Osteoblast (primary cell): ENCODE measurements around the gene PIN1. TPM values are rescaled to one million over a fixed set of nuclear protein-coding genes. Genes with fewer than 3 reads are reported as not detected.
"Not testable (repeated sequence)": the region's sequence is repeated elsewhere in the genome, so short reads cannot be mapped to it uniquely, and the experiment has no call there.

Experiments used
- DNase-seq: peaks from one replicate; pipeline ENCODE4 v3.0.0; 2011; ENCODE audit warnings: low spot score, mixed read lengths; ENCODE audit not compliant: insufficient read length; ENCODE audit errors: missing footprints
- H2AFZ ChIP-seq: 2 replicates; pipeline ENCODE4 v1.6.0; 2011; ENCODE audit warnings: mild to moderate bottlenecking, low read length
- H3K27ac ChIP-seq: 2 replicates; pipeline ENCODE4 v1.5.1; 2011; ENCODE audit warnings: mild to moderate bottlenecking, low read depth, low read length, moderate library complexity
- H3K27me3 ChIP-seq: 2 replicates; pipeline ENCODE4 v1.6.0; 2012; ENCODE audit warnings: mild to moderate bottlenecking, control low read depth, inconsistent platforms, low read length, moderate library complexity; ENCODE audit not compliant: insufficient read depth
- H3K36me3 ChIP-seq: 2 replicates; pipeline ENCODE4 v1.5.1; 2011; ENCODE audit warnings: mild to moderate bottlenecking, low read length, control low read depth, moderate library complexity; ENCODE audit not compliant: insufficient read depth
- H3K4me1 ChIP-seq: 2 replicates; pipeline ENCODE4 v1.5.1; 2011; ENCODE audit warnings: mild to moderate bottlenecking, low read length, control low read depth, moderate library complexity; ENCODE audit not compliant: insufficient read depth
- H3K4me2 ChIP-seq: 2 replicates; pipeline ENCODE4 v1.6.0; 2011; ENCODE audit warnings: mild to moderate bottlenecking, low read length; ENCODE audit not compliant: insufficient read depth
- H3K4me3 ChIP-seq: fragments of 200-600 bp; sonication (generic); 3 replicates; pipeline ENCODE4 v1.5.1; 2012; ENCODE audit warnings: mild to moderate bottlenecking, low read length, inconsistent platforms; ENCODE audit not compliant: insufficient read depth
- H3K79me2 ChIP-seq: 2 replicates; pipeline ENCODE4 v1.6.0; 2012; ENCODE audit warnings: mild to moderate bottlenecking, low read length, control low read depth, inconsistent platforms; ENCODE audit not compliant: insufficient read depth
- H3K9me3 ChIP-seq: 2 replicates; pipeline ENCODE4 v1.5.1; 2011; ENCODE audit warnings: low read depth, low read length, control low read depth
- H4K20me1 ChIP-seq: 2 replicates; pipeline ENCODE4 v1.6.0; 2012; ENCODE audit warnings: mild to moderate bottlenecking, low read length, control low read depth; ENCODE audit not compliant: insufficient read depth
- CTCF ChIP-seq: IDR thresholded peaks from 2 replicates; pipeline ENCODE4 v1.5.1; 2011; ENCODE audit warnings: mild to moderate bottlenecking, low read depth, low read length, moderate library complexity; ENCODE audit errors: extremely low read depth
- total RNA-seq: library from RNA; depleted of rRNA; stranded (reverse); fragments of >200 nt; gene quantifications from 2 replicates; pipeline ENCODE4 v1.2.3, GENCODE V29; 2012

PIN1 gene
- total RNA-seq, 1 donor, result 62.6 TPM

GRCh38 chr19:9836021-9836420, 903 bp downstream of the PIN1 start:
- no peak for DNase-seq
- Histone ChIP-seq H3K4me3 (peak overlapping the region; percentile 75), H3K27ac (no peak overlapping the region), H3K36me3 (peaks cover 21% of the 10 kb centered on the region), H3K27me3 (no peaks in the 10 kb centered on the region), H2AFZ (no peak overlapping the region), H3K9me3 (no peaks in the 10 kb centered on the region), H3K4me1 (peaks cover 11% of the 10 kb centered on the region), H3K79me2 (peaks cover 37% of the 10 kb centered on the region), H4K20me1 (peaks cover 15% of the 10 kb centered on the region), H3K4me2 (peak overlapping the region; percentile 98)
- TF ChIP-seq CTCF, result no peak

GRCh38 chr19:9838324-9838723, 3.2 kb downstream of the PIN1 start:
- no peak overlapping the region for H3K27ac ChIP-seq
- no peaks in the 10 kb centered on the region for H3K9me3 ChIP-seq
- TF ChIP-seq CTCF, result no peak
- no peak overlapping the region for H3K4me2 ChIP-seq
- peaks cover 18% of the 10 kb centered on the region for H4K20me1 ChIP-seq
- no peak overlapping the region for H3K4me3 ChIP-seq
- DNase-seq, result no peak
- H2AFZ ChIP-seq, result no peak overlapping the region
- H3K4me1 ChIP-seq, result peaks cover 11% of the 10 kb centered on the region
- H3K36me3 ChIP-seq, result peaks cover 39% of the 10 kb centered on the region
- peaks cover 40% of the 10 kb centered on the region for H3K79me2 ChIP-seq
- H3K27me3 ChIP-seq, result no peaks in the 10 kb centered on the region

GRCh38 chr19:9839415-9839814, 4.3 kb downstream of the PIN1 start:
- Histone ChIP-seq H3K9me3 (no peaks in the 10 kb centered on the region), H2AFZ (no peak overlapping the region), H4K20me1 (peaks cover 18% of the 10 kb centered on the region), H3K27me3 (no peaks in the 10 kb centered on the region), H3K36me3 (peaks cover 48% of the 10 kb centered on the region), H3K79me2 (peaks cover 44% of the 10 kb centered on the region), H3K27ac (no peak overlapping the region), H3K4me2 (no peak overlapping the region), H3K4me3 (no peak overlapping the region), H3K4me1 (peaks cover 11% of the 10 kb centered on the region)
- no peak for DNase-seq
- TF ChIP-seq CTCF, result no peak

- Histone ChIP-seq H3K27me3 (no peaks in the 10 kb centered on the region), H3K36me3 (peaks cover 51% of the 10 kb centered on the region), H3K9me3 (no peaks in the 10 kb centered on the region), H3K4me2 (no peak overlapping the region), H3K4me1 (peaks cover 11% of the 10 kb centered on the region), H3K79me2 (peaks cover 45% of the 10 kb centered on the region), H2AFZ (no peak overlapping the region), H4K20me1 (peaks cover 33% of the 10 kb centered on the region), H3K4me3 (no peak overlapping the region), H3K27ac (no peak overlapping the region)
- no peak for DNase-seq
- TF ChIP-seq CTCF, result no peak
Measured at GRCh38 chr19:9842834-9843625, 7.9 kb downstream of the PIN1 start.

- H3K27ac ChIP-seq, DNase-seq, H3K4me2 ChIP-seq, H3K4me3 ChIP-seq, H3K9me3 ChIP-seq, H3K27me3 ChIP-seq, H2AFZ ChIP-seq: not testable (repeated sequence)
- Histone ChIP-seq H3K4me1 (peaks cover 11% of the 10 kb centered on the region), H3K36me3 (peaks cover 46% of the 10 kb centered on the region), H3K79me2 (peaks cover 37% of the 10 kb centered on the region), H4K20me1 (peaks cover 34% of the 10 kb centered on the region)
Measured at GRCh38 chr19:9843626-9844273, 8.6 kb downstream of the PIN1 start.
